GM18907 (cell line): ENCODE results near the gene TSSK2.

ENCODE experiments used
- ATAC-seq: cut with Tn5 transposase; IDR thresholded peaks from one replicate; pipeline ENCODE4 v1.9.1; 2021; ENCODE audit warnings: mild to moderate bottlenecking, moderate library complexity; ENCODE audit not compliant: unreplicated experiment

TSSK2 gene

DNA sequence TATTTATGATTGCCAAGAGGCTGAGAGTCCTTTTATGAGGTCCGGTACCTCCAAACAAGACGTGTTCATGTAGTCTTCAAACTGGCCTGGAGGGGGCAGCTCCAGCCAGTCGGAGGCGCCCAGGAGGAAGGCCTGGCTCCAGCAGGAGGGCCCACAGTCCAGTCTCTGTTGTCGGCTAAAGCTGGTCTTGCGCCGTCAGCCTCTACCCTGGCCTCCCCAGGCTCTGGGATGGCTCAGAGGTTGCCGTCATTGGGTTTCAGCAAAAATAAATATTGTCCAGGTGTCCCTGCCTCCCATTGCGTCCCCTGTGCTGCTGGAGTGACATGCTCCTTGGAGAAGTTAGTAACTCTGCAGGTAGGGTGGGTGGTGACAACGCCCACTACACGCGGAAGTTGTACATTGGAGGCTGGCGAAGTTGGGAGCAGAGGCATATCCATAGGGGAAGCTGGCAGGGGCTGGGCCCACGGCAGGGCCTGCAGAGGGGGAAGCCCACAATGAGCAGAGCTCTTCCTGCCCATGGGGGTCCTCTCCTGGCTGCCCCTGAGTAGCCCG lies 48.5 kb downstream of the TSSK2 start:
- peak; percentile 43 for ATAC-seq

DNA sequence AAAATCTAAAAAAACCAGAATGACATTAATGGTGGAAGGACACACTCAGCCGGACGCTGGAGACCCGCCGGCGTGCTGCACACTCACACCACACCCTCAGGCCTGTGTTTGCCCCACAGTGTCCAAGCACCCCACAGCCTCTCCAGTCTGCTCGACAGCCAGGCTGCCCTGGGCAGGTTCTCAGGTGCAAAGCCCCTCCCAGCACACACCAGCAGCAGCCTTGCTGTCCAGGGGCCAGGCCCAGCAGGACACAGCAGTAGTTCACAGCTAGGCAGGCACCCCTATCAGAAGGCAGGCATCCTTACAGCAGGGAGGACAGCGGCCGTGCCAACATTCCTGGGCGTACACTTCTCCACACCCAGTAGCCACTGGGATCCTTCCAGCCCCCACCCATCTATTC lies 49.1 kb downstream of the TSSK2 start:
- ATAC-seq, result no peak

DNA sequence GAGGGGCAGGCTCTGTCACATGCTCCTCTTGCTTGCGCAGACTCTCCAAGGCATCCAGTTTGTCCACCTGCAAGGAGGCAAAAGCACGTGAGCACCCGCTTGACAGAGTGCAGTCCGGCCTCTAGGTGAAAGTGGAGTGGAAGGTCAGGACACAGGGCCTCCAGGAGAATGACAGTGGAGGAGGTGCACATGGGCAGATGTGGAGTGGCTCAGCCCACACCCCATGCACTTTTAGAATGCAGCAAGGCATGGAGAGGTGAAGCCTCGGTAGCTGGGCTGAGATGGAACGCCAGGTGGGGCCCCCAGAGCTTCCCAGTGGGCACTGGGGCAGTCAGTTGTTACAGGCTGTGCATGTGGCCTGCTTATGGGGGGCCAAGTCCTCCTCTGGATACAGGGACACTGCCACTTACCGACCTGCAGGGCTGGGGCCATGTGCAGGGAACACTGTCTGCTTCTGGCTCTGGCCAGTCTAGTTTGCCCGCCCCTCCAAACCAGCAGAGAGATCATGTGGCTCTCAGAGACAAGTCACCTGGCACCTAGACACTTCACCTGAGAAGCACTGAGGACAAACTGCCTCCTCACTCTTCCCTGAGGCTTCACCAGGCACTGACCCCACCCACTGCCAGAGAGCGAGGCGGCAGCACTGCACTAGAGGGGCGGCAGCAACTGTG lies 49.8 kb downstream of the TSSK2 start:
- ATAC-seq, result no peak

DNA sequence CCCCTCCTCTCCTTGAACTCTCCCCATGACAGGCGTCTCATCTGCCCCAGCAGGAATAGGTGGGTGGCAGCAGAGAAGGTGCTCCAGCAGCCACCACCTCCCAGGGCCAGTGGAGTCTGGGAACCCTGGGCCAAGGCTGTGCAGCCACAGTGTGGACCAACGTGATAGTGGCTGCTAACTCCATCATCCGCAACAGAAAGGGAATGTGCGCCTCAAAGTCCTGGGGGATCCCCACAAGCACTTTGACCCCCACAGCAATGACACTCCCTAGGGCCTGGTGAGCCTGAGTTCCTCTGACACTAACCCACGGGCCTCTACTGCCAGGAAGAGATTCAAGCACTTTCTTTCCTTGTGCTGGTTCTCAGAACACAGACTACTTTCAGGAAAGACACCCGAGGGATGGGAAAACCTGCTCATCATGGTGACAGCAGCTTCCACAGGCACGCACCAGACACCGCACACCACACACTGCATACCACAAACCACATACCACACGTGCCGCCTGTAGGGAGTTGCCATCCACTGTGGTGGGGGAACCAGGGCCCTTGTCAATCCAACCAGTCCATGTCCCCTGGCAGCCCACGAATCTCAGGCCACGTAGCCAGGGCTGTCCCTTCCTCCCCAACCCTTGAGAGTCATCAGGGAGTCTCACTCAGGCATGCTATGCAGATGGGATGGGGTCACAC lies 50.8 kb downstream of the TSSK2 start:
- ATAC-seq, result no peak
